HepG2 (cell line): ENCODE data around the gene CADM1. TPM values are rescaled to one million over a fixed set of nuclear protein-coding genes. Genes with fewer than 3 reads are reported as not detected.

Source experiments
- CCDC6 ChIP-seq: sonication (generic); formaldehyde crosslinking; IDR thresholded peaks from 2 replicates; pipeline ENCODE4 v1.8.1; 2022; ENCODE audit warnings: mild to moderate bottlenecking, missing genetic modification reagents, moderate library complexity
- CSRNP1 ChIP-seq: sonication (generic); formaldehyde crosslinking; IDR thresholded peaks from 2 replicates; pipeline ENCODE4 v1.8.1; 2023; ENCODE audit warnings: mild to moderate bottlenecking, missing genetic modification reagents
- GABPA ChIP-seq, 2 experiments: IDR thresholded peaks; 2 replicates each; pipeline ENCODE4 v1.6.1; 2011 to 2016; ENCODE audit warnings: low read depth in 2 of 2, low read length in 1 of 2, missing biosample characterization in 1 of 2, missing genetic modification characterization in 1 of 2
- NCOR1 ChIP-seq: fragments of 200-600 bp; sonication (generic); IDR thresholded peaks from 2 replicates; pipeline ENCODE4 v1.7.0; 2017; ENCODE audit warnings: antibody characterized with exemption, low read length, borderline replicate concordance
- SIN3A ChIP-seq: IDR thresholded peaks from 2 replicates; pipeline ENCODE4 v1.6.1; 2011; ENCODE audit warnings: low read depth, mild to moderate bottlenecking, control low read depth, low read length, borderline replicate concordance
- TRAFD1 ChIP-seq: sonication (generic); formaldehyde crosslinking; IDR thresholded peaks from 2 replicates; pipeline ENCODE4 v1.5.1; 2020; ENCODE audit warnings: missing genetic modification reagents, mild to moderate bottlenecking, borderline replicate concordance
- ZNF281 ChIP-seq: sonication (generic); formaldehyde crosslinking; IDR thresholded peaks from 2 replicates; pipeline ENCODE4 v1.4.0; 2020; ENCODE audit warnings: missing genetic modification reagents, borderline replicate concordance
- ZNF549 ChIP-seq: sonication (generic); formaldehyde crosslinking; IDR thresholded peaks from 2 replicates; pipeline ENCODE4 v1.5.0; 2020; ENCODE audit warnings: missing genetic modification reagents
- polyA plus RNA-seq, 8 experiments: library from polyadenylated mRNA; depleted of rRNA in 3 of 8; stranded (reverse) in 7 of 8; unstranded in 1 of 8; fragments of >200 nt; fragmentation: Illumina TruSeq in 4 of 8; extraction: Trizol in 4 of 8; gene quantifications; 2 replicates each; pipeline versions ENCODE4 v1.2.1 to v1.2.3, GENCODE V29; 2011 to 2016; ENCODE audit warnings: low read depth in 4 of 8, missing spikeins in 1 of 8, mixed read lengths in 1 of 8; ENCODE audit not compliant: insufficient read depth in 1 of 8
- total RNA-seq, 5 experiments: library from RNA; depleted of rRNA; stranded (reverse); fragments of >200 nt; fragmentation: Illumina TruSeq; extraction: Trizol; gene quantifications; 2 replicates each; pipeline ENCODE4 v1.2.3, GENCODE V29; 2016; ENCODE audit warnings: low read depth in 1 of 5
- TF ChIP-seq, protein P1 (sequence below): sonication (generic); formaldehyde crosslinking; IDR thresholded peaks from 2 replicates; pipeline ENCODE4 v1.4.0; 2020; ENCODE audit warnings: missing genetic modification reagents
- TF ChIP-seq, protein P2 (sequence below): sonication (generic); formaldehyde crosslinking; IDR thresholded peaks from 2 replicates; pipeline ENCODE4 v1.8.0; 2022; ENCODE audit warnings: mild to moderate bottlenecking, missing genetic modification reagents, moderate library complexity
- TF ChIP-seq, protein P3 (sequence below): sonication (generic); formaldehyde crosslinking; IDR thresholded peaks from 2 replicates; pipeline ENCODE4 v1.5.0; 2020; ENCODE audit warnings: mild to moderate bottlenecking, missing genetic modification reagents, borderline replicate concordance

CADM1 gene
- total and polyA plus RNA-seq, 2 of the 13 experiments (the other 11 are each of a cell fraction or from before 2014, with no cell fraction given), result 71.3 to 122 TPM

DNA sequence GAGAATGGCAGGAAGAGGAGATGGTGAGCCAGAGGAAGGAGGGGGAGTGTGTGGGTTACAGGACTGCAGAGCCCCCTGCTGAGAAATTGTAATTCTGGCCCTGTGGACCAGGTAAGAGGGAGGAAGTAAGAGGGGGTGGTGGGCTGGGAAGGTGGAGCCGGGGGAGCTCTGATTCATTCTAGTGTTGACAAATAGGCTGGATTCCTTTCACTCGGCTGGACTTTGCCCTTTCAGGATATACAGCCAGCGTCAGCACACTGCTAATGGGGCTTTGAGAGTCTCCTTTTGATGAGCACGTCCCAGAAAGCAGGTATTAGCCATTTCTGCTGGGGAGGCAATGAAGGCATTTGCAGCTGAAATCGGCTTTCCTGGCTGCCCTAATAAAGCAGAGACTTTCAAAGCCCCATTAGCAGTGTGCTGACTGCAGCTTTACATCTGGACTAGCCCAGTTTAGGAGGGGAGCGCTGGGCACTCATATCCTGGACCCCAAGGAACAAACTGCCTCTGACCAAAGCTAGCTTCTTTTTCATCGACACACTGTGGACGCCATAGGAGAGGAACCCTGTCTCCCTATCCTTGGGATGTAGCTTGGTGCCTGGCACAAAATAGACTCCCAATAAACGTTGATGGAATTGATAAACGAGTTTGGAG lies 44.8 kb upstream of the CADM1 start (continued):
- TF ChIP-seq ZNF281 (CRISPR knock-in tag), result no peak
- no peak for TF ChIP-seq TRAFD1 (CRISPR knock-in tag)
- no peak for TF ChIP-seq ZNF549
- TF ChIP-seq, protein P1, sequence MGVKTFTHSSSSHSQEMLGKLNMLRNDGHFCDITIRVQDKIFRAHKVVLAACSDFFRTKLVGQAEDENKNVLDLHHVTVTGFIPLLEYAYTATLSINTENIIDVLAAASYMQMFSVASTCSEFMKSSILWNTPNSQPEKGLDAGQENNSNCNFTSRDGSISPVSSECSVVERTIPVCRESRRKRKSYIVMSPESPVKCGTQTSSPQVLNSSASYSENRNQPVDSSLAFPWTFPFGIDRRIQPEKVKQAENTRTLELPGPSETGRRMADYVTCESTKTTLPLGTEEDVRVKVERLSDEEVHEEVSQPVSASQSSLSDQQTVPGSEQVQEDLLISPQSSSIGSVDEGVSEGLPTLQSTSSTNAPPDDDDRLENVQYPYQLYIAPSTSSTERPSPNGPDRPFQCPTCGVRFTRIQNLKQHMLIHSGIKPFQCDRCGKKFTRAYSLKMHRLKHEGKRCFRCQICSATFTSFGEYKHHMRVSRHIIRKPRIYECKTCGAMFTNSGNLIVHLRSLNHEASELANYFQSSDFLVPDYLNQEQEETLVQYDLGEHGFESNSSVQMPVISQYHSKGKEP, result no peak
- TF ChIP-seq, protein P2, sequence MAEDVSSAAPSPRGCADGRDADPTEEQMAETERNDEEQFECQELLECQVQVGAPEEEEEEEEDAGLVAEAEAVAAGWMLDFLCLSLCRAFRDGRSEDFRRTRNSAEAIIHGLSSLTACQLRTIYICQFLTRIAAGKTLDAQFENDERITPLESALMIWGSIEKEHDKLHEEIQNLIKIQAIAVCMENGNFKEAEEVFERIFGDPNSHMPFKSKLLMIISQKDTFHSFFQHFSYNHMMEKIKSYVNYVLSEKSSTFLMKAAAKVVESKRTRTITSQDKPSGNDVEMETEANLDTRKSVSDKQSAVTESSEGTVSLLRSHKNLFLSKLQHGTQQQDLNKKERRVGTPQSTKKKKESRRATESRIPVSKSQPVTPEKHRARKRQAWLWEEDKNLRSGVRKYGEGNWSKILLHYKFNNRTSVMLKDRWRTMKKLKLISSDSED (CRISPR knock-in tag), result no peak
- TF ChIP-seq NCOR1, result peak; percentile 60; the same call in 1 of the 2 replicates
- TF ChIP-seq CCDC6 (CRISPR knock-in tag), result no peak
- TF ChIP-seq SIN3A, result no peak
- TF ChIP-seq, protein P3, sequence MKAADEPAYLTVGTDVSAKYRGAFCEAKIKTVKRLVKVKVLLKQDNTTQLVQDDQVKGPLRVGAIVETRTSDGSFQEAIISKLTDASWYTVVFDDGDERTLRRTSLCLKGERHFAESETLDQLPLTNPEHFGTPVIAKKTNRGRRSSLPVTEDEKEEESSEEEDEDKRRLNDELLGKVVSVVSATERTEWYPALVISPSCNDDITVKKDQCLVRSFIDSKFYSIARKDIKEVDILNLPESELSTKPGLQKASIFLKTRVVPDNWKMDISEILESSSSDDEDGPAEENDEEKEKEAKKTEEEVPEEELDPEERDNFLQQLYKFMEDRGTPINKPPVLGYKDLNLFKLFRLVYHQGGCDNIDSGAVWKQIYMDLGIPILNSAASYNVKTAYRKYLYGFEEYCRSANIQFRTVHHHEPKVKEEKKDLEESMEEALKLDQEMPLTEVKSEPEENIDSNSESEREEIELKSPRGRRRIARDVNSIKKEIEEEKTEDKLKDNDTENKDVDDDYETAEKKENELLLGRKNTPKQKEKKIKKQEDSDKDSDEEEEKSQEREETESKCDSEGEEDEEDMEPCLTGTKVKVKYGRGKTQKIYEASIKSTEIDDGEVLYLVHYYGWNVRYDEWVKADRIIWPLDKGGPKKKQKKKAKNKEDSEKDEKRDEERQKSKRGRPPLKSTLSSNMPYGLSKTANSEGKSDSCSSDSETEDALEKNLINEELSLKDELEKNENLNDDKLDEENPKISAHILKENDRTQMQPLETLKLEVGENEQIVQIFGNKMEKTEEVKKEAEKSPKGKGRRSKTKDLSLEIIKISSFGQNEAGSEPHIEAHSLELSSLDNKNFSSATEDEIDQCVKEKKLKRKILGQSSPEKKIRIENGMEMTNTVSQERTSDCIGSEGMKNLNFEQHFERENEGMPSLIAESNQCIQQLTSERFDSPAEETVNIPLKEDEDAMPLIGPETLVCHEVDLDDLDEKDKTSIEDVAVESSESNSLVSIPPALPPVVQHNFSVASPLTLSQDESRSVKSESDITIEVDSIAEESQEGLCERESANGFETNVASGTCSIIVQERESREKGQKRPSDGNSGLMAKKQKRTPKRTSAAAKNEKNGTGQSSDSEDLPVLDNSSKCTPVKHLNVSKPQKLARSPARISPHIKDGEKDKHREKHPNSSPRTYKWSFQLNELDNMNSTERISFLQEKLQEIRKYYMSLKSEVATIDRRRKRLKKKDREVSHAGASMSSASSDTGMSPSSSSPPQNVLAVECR (CRISPR knock-in tag), result peak; percentile 22; the same call in 1 of the 2 replicates
- TF ChIP-seq CSRNP1, result no peak
- no peak for TF ChIP-seq GABPA (IDR thresholded peaks at IDR 0.05; ENCODE audit: low read depth, low read length)
- TF ChIP-seq GABPA (CRISPR knock-in tag; IDR thresholded peaks at IDR 0.05; ENCODE audit: low read depth), result peak; percentile 50
